ENCODE data around the gene MCC. TPM values are rescaled to one million over a fixed set of nuclear protein-coding genes. Genes with fewer than 3 reads are reported as not detected.

The MCC gene
- polyA plus RNA-seq = 20.0 to 27.4 TPM (median 24.6 TPM) in 3 replicates
- 18.6 TPM for polyA plus RNA-seq (2011; ENCODE audit: low read depth)
- 18.8 and 24.8 TPM in 2 replicates for polyA plus RNA-seq (2011; cell fraction: cytosol; rRNA removed)
- polyA plus RNA-seq (2011; cell fraction: nucleus; rRNA removed) = 41.3 and 42.8 TPM in 2 replicates
- polyA plus RNA-seq (2012; ENCODE audit: low replicate concordance) = 14.5 and 29.3 TPM in 2 replicates
- polyA minus RNA-seq = 56.5 to 83.0 TPM (median 72.0 TPM) in 3 replicates
- polyA minus RNA-seq (2011; cell fraction: cytosol; rRNA and poly(A)+ RNA removed) = 35.9 TPM
- polyA minus RNA-seq (2011; cell fraction: nucleus; rRNA and poly(A)+ RNA removed) = 47.5 and 97.1 TPM in 2 replicates

DNA sequence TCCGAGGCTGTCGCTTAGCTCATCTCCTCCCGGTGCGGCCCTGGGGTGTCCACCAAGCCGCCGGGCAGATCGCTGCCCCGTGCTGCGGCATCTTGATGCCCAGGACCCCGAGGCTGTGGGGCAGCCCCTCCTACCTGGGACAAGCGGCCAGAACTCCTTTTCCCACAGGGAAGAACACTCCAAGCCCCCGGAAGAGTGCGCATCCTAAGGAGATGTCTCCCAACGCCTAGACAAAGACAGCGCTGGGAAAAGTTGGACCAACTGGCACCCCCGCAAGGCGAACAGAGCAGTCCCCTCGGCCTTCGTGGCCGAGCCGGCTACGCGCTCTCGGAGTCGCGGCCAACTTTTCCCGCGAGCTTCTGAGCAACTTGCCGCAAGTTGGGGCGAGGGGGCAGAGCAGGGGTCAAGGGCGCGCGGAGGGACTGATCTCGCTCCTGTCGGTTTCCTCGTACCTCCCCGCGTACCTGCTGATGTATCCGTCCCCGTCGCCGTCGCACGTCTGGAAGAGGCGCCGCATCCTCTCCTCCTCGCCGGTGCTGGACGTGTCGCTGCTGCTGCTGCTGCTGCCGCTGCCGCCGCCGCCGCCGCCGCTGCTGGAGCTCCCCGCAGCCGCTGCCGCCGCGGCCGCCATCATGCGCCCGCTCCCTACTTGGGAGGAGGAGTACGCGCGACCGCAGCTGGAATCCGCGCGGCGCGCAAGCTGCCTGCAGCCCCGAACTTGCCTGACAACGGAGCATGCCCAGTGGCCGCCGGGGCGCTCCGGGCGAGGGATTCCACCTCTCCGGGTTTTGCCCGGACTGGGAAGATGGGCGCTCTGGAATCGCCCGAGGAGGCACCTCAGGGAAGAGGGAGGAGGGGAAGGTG is at the start of gene MCC:
TSS of gene MCC (minus strand) at position 673 of the 864 bp plus-strand sequence.
- Histone ChIP-seq H3K27ac (ENCODE audit: control insufficient read depth, insufficient read depth, low read length) (peak within 1 kb of the TSS; percentile 80), H3K9ac (ENCODE audit: control insufficient read depth, extremely low read depth, insufficient read depth, low read length) (peak within 1 kb of the TSS; percentile 84), H3K27me3 (ENCODE audit: control insufficient read depth, extremely low read depth, insufficient read depth, low read length) (no peaks in the 10 kb centered on the region), H3K4me2 (ENCODE audit: control insufficient read depth, extremely low read depth, insufficient read depth, low read depth, low read length) (peak within 1 kb of the TSS; percentile 75), H3K4me1 (ENCODE audit: control insufficient read depth, extremely low read depth, insufficient read depth, low read length) (peaks cover 17% of the 10 kb centered on the region), H2AFZ (ENCODE audit: control insufficient read depth, low read length) (peak within 1 kb of the TSS; percentile 94), H3K4me3 (ENCODE audit: control insufficient read depth in 2 of 3, extremely low read depth in 1 of 3, insufficient read depth in 2 of 3, low read depth in 1 of 3, low read length in 3 of 3) (peak within 1 kb of the TSS; percentile 80 to 85 (median 80)), H3K9me1 (ENCODE audit: control insufficient read depth, extremely low read depth, insufficient read depth, low read length) (no peaks in the 10 kb centered on the region), H3K79me2 (ENCODE audit: control insufficient read depth, insufficient read depth, low read length) (peaks cover 30% of the 10 kb centered on the region), H4K20me1 (ENCODE audit: control insufficient read depth, extremely low read depth, insufficient read depth, low read length) (no peaks in the 10 kb centered on the region), H3K9me3 (ENCODE audit: control insufficient read depth, low read depth, low read length) (peaks cover 10% of the 10 kb centered on the region), H3K36me3 (ENCODE audit: control insufficient read depth in 2 of 2, extremely low read depth in 1 of 2, insufficient read depth in 2 of 2, low read length in 2 of 2) (no peaks in the 10 kb centered on the region)
- no peak for FAIRE-seq
- dilution Hi-C loops (cut with MboI; ENCODE audit: extremely low pct_ligation_motif_present, low sequenced_read_pairs) = no loop called here
- DNase-seq (ENCODE audit: low read depth, low spot score) = peak; percentile 36
- no peak for TF ChIP-seq EZH2 (IDR thresholded peaks at IDR 0.05; ENCODE audit: low read length)
- TF ChIP-seq, protein P1, sequence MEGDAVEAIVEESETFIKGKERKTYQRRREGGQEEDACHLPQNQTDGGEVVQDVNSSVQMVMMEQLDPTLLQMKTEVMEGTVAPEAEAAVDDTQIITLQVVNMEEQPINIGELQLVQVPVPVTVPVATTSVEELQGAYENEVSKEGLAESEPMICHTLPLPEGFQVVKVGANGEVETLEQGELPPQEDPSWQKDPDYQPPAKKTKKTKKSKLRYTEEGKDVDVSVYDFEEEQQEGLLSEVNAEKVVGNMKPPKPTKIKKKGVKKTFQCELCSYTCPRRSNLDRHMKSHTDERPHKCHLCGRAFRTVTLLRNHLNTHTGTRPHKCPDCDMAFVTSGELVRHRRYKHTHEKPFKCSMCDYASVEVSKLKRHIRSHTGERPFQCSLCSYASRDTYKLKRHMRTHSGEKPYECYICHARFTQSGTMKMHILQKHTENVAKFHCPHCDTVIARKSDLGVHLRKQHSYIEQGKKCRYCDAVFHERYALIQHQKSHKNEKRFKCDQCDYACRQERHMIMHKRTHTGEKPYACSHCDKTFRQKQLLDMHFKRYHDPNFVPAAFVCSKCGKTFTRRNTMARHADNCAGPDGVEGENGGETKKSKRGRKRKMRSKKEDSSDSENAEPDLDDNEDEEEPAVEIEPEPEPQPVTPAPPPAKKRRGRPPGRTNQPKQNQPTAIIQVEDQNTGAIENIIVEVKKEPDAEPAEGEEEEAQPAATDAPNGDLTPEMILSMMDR (optimal IDR thresholded peaks at IDR 0.05 in 1 of 3, IDR thresholded peaks at IDR 0.05 in 1 of 3, conservative IDR thresholded peaks at IDR 0.05 in 1 of 3; ENCODE audit: extremely low read depth in 1 of 3, insufficient read depth in 2 of 3, low read length in 3 of 3) = no peak

DNA sequence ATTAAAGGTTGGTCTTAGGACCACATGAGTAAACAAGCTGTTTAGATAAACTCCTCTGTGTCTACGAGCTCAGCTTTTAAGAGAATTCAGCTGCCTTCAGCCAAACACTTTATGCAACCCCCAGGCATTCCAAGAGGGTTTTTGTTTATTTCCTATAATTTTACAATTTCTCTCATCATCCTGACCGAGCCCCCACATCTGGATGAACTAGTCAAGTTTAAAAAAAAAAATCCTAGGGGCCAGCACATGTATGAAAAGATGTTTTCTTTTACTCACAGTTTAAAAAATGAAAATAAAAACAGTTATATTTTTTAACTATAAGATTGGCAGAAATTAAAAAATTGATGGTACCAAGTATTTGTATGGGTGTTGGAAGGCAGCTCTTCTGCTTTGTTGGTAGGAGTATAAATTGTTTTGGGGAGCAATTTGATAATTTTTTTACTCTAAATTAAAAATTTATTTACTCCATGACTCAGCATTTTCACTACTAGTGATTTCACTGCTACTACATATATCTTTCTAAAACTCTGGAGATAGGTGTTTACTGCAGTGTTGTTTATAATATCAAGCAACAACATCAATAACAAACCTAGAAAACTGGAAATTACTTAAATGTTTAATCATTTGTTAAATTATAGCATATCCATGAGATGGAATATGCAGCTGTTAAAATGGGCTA is 43.4 kb upstream of the MCC start:
- Histone ChIP-seq H3K9me3 (ENCODE audit: control insufficient read depth, low read depth, low read length) (peaks cover 5% of the 10 kb centered on the region), H2AFZ (ENCODE audit: control insufficient read depth, low read length) (no peak overlapping the region), H3K4me3 (ENCODE audit: control insufficient read depth in 2 of 3, extremely low read depth in 1 of 3, insufficient read depth in 2 of 3, low read depth in 1 of 3, low read length in 3 of 3) (no peak overlapping the region), H3K9ac (ENCODE audit: control insufficient read depth, extremely low read depth, insufficient read depth, low read length) (no peak overlapping the region), H3K4me2 (ENCODE audit: control insufficient read depth, extremely low read depth, insufficient read depth, low read depth, low read length) (no peak overlapping the region), H4K20me1 (ENCODE audit: control insufficient read depth, extremely low read depth, insufficient read depth, low read length) (no peaks in the 10 kb centered on the region), H3K4me1 (ENCODE audit: control insufficient read depth, extremely low read depth, insufficient read depth, low read length) (no peaks in the 10 kb centered on the region), H3K27ac (ENCODE audit: control insufficient read depth, insufficient read depth, low read length) (no peak overlapping the region), H3K27me3 (ENCODE audit: control insufficient read depth, extremely low read depth, insufficient read depth, low read length) (no peaks in the 10 kb centered on the region), H3K9me1 (ENCODE audit: control insufficient read depth, extremely low read depth, insufficient read depth, low read length) (no peaks in the 10 kb centered on the region), H3K79me2 (ENCODE audit: control insufficient read depth, insufficient read depth, low read length) (no peaks in the 10 kb centered on the region), H3K36me3 (ENCODE audit: control insufficient read depth in 2 of 2, extremely low read depth in 1 of 2, insufficient read depth in 2 of 2, low read length in 2 of 2) (peaks cover 4 to 5% of the 10 kb centered on the region in 2 experiments)
- DNase-seq (ENCODE audit: low read depth, low spot score) = no peak
- no peak for FAIRE-seq
- TF ChIP-seq, protein P1 (optimal IDR thresholded peaks at IDR 0.05 in 1 of 3, IDR thresholded peaks at IDR 0.05 in 1 of 3, conservative IDR thresholded peaks at IDR 0.05 in 1 of 3; ENCODE audit: extremely low read depth in 1 of 3, insufficient read depth in 2 of 3, low read length in 3 of 3) = no peak
- TF ChIP-seq EZH2 (IDR thresholded peaks at IDR 0.05; ENCODE audit: low read length) = no peak
- dilution Hi-C loops (cut with MboI; ENCODE audit: extremely low pct_ligation_motif_present, low sequenced_read_pairs) = no loop called here
